Measurements from ENCODE around the gene RBM12. TPM values are rescaled to one million over a fixed set of nuclear protein-coding genes. Genes with fewer than 3 reads are reported as not detected.

Gene RBM12
- total and polyA plus RNA-seq, 12 donors: 6.0 to 63.0 (median 51.5) TPM

DNA sequence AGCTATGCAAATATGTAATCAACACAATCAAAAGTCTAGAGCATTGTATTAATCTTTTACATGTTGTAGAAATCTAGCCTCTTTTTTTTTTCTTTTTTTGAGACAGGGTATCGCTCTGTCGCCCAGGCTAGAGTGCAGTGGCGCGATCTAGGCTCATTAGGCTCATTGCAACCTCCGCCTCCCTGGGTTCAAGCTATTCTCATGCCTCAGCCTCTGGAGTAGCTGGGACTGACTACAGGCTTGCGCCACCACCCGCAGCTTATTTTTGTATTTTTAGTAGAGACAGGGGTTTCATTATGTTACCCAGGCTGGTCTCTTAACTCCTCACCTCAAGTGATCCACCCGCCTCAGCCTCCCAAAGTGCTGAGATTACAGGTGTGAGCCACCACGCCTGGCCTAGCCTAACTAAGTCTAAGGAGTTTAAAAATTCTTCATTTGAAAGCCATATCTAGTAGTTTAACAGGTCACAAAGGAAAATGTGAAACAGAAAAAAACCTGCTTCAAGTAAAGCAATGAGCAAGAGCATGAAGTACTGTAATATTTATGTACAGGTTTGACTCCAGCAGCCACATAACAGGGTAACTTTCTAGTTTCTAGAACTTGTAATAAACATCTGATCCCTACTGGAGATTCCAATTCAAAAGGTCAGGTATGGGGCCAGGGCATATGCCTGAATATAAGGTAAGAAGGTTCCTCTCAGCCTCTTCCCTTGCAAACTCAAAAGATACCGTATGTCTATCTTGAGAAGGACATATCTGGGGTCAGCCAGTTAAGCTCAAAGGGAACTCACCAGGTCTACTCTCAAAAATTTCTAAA lies 4.4 kb downstream of the RBM12 start:
- H3K4me3 ChIP-seq: peak overlapping the region in 1 of 10 donors; percentile 96
- WGBS, 2 donors: 89 to 95% methylated on average over 10 of the region's 10 CpGs

DNA sequence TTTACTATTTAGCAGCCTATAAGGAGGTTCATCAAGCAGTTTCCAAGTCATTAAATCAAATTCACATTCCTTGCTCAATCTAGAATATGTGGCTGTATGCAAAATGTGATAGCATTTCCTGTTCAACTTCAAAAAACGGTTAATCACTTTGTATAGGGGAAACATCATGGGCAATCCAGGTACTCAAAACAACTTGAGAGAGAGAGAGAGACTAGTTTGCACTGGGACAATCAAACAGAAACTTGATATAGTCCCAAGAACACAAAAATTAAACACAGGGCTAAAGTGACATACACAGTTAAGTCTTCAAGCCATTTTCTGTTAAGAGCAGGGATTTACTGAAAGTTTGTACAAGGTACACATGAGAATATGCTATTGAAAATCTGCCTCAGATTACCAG lies 7.4 kb downstream of the RBM12 start:
- 14 to 23% methylated on average over 1 of the region's 1 CpG for WGBS, 2 donors
- no peak overlapping the region for H3K4me3 ChIP-seq
- intact Hi-C loops (cut with DNase I): loop anchor here in 1 of 10 donors (5.0 kb wide), 1 partner anchor 1290 kb away; no protein-coding TSS in a partner anchor
- H3K36me3 ChIP-seq: peaks cover 0 to 56% (median 18%) of the 10 kb centered on the region in 9 donors
- H3K27ac ChIP-seq: no peak overlapping the region
- peaks cover 3 to 66% (median 58%) of the 10 kb centered on the region in 9 donors for H3K4me1 ChIP-seq
- no peaks in the 10 kb centered on the region for H3K27me3 ChIP-seq
- TF ChIP-seq, protein P1, sequence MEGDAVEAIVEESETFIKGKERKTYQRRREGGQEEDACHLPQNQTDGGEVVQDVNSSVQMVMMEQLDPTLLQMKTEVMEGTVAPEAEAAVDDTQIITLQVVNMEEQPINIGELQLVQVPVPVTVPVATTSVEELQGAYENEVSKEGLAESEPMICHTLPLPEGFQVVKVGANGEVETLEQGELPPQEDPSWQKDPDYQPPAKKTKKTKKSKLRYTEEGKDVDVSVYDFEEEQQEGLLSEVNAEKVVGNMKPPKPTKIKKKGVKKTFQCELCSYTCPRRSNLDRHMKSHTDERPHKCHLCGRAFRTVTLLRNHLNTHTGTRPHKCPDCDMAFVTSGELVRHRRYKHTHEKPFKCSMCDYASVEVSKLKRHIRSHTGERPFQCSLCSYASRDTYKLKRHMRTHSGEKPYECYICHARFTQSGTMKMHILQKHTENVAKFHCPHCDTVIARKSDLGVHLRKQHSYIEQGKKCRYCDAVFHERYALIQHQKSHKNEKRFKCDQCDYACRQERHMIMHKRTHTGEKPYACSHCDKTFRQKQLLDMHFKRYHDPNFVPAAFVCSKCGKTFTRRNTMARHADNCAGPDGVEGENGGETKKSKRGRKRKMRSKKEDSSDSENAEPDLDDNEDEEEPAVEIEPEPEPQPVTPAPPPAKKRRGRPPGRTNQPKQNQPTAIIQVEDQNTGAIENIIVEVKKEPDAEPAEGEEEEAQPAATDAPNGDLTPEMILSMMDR (IDR thresholded peaks at IDR 0.05): no peak
- no peak for ATAC-seq
- DNase-seq: no peak
- no peaks in the 10 kb centered on the region for H3K9me3 ChIP-seq

More for the DNA sequence above, 4.4 kb downstream of the RBM12 start:
- TF ChIP-seq, protein P1 (IDR thresholded peaks at IDR 0.05): no peak
- H3K27ac ChIP-seq: peak overlapping the region in 1 of 10 donors; percentile 11
- peaks cover 3 to 76% (median 65%) of the 10 kb centered on the region in 9 donors for H3K4me1 ChIP-seq
- H3K36me3 ChIP-seq: peaks cover 0 to 25% (median 0%) of the 10 kb centered on the region in 9 donors
- intact Hi-C loops (cut with DNase I): loop anchor here in 6 of 10 donors (5.0 to 10.0 kb wide), 5 partner anchors 43 to 196 kb away; partner anchors contain the start of genes SPAG4 (in 6 of the 6) and ERGIC3 (in 2 of the 6)
- DNase-seq (no peak), ATAC-seq (no peak)
- no peaks in the 10 kb centered on the region for H3K27me3 ChIP-seq
- no peaks in the 10 kb centered on the region for H3K9me3 ChIP-seq

DNA sequence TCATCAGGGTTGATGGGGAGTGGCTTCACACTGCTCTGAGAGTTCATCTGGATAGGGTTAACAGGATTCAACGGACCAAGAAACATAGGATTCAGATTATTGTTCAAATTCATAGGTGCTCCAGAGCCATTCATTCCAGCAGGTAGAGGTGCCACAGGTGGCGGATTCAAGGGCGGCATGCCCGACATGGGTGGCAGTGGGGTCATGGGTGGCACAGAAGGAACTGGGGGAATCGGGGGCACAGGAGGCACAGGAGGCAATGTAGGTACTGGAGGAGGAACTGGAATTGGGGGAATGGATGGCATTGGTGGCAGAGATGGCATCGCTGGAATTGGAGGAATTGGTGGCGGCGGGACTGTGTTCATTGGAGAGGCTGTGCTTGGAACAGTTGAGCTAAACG lies 10.3 kb downstream of the RBM12 start:
- Histone ChIP-seq H3K9me3 (no peaks in the 10 kb centered on the region), H3K27ac (no peak overlapping the region), H3K4me3 (no peak overlapping the region), H3K36me3 (peaks cover 0 to 74% (median 18%) of the 10 kb centered on the region in 9 donors), H3K27me3 (no peaks in the 10 kb centered on the region), H3K4me1 (peaks cover 0 to 63% (median 52%) of the 10 kb centered on the region in 9 donors)
- intact Hi-C loops (cut with DNase I): no loop called here
- no peak for DNase-seq
- ATAC-seq: peak in 1 of 8 donors; percentile 17
- 94 to 97% methylated on average over 9 of the region's 9 CpGs for WGBS, 2 donors
- TF ChIP-seq, protein P1 (IDR thresholded peaks at IDR 0.05): no peak

GRCh38 chr20:35653893-35654292 lies 10.8 kb downstream of the RBM12 start:
- H3K36me3 ChIP-seq: peaks cover 0 to 74% (median 18%) of the 10 kb centered on the region in 9 donors
- no peak overlapping the region for H3K4me3 ChIP-seq
- TF ChIP-seq, protein P1 (IDR thresholded peaks at IDR 0.05): no peak
- H3K27ac ChIP-seq: no peak overlapping the region
- 86 to 96% methylated on average over 4 of the region's 4 CpGs for WGBS, 2 donors
- DNase-seq (no peak), ATAC-seq (no peak)
- intact Hi-C loops (cut with DNase I): no loop called here
- no peaks in the 10 kb centered on the region for H3K9me3 ChIP-seq
- H3K4me1 ChIP-seq: peaks cover 0 to 61% (median 50%) of the 10 kb centered on the region in 9 donors
- no peaks in the 10 kb centered on the region for H3K27me3 ChIP-seq

Data from heart right ventricle (tissue), 16 donors.